WTC11 (cell line): ENCODE results near the gene PARP3. TPM values are rescaled to one million over a fixed set of nuclear protein-coding genes. Genes with fewer than 3 reads are reported as not detected.
A peak's percentile ranks its signal among the peaks of the same experiment; 100 is the strongest.

Source experiments
- ATAC-seq: fragments of 200-7000 bp; cut with Tn5 transposase; 2 replicates; pipeline ENCODE4 v1.10.0; 2021; ENCODE audit warnings: mild to moderate bottlenecking, moderate library complexity
- CTCF ChIA-PET: fragments of 300-600 bp; sonication (Branson Sonifier 250); formaldehyde crosslinking; loops from one replicate; lab custom pipeline; 2021; ENCODE audit warnings: antibody characterized with exemption; lab: Charles Lee
- POLR2A ChIA-PET: fragments of 350-600 bp; sonication (Branson Sonifier 250); formaldehyde crosslinking; loops from one replicate; lab custom pipeline; 2021; ENCODE audit warnings: antibody characterized with exemption; lab: Charles Lee
- DNase-seq: peaks from one replicate; pipeline ENCODE4 v3.0.0; 2021; ENCODE audit warnings: low spot score
- H3K27ac Mint-ChIP-seq: 2 replicates; pipeline ENCODE4 v1.8.0; 2021; ENCODE audit warnings: mixed read lengths
- H3K27me3 Mint-ChIP-seq: 2 replicates; pipeline ENCODE4 v1.8.0; 2021; ENCODE audit warnings: low read depth, mild to moderate bottlenecking, moderate library complexity, mixed read lengths
- H3K36me3 Mint-ChIP-seq: 2 replicates; pipeline ENCODE4 v1.8.0; 2021; ENCODE audit warnings: mixed read lengths
- H3K4me1 Mint-ChIP-seq: 2 replicates; pipeline ENCODE4 v1.8.0; 2022; ENCODE audit warnings: mixed read lengths
- H3K4me3 Mint-ChIP-seq: 2 replicates; pipeline ENCODE4 v1.8.0; 2021; ENCODE audit warnings: mild to moderate bottlenecking, moderate library complexity, mixed read lengths
- H3K9me3 Mint-ChIP-seq: 2 replicates; pipeline ENCODE4 v1.8.0; 2021; ENCODE audit warnings: mixed read lengths
- ATF2 ChIP-seq: sonication (generic); formaldehyde crosslinking; IDR thresholded peaks from 2 replicates; pipeline ENCODE4 v1.8.1; 2022; ENCODE audit warnings: low read depth, missing genetic modification reagents, borderline replicate concordance
- ERG ChIP-seq: fragments of 250-450 bp; sonication (Bioruptor Pico); IDR thresholded peaks from 2 replicates; pipeline ENCODE4 v1.8.0; 2021; ENCODE audit warnings: mild to moderate bottlenecking
- FOXP4 ChIP-seq: sonication (generic); formaldehyde crosslinking; IDR thresholded peaks from 2 replicates; pipeline ENCODE4 v1.8.0; 2022; ENCODE audit warnings: mild to moderate bottlenecking, missing genetic modification reagents
- IRF2 ChIP-seq: sonication (generic); formaldehyde crosslinking; IDR thresholded peaks from 2 replicates; pipeline ENCODE4 v1.8.0; 2022; ENCODE audit warnings: low read depth, missing genetic modification reagents, borderline replicate concordance
- JAZF1 ChIP-seq: fragments of 250-450 bp; sonication (Bioruptor Pico); IDR thresholded peaks from 2 replicates; pipeline ENCODE4 v1.9.0; 2021; ENCODE audit warnings: moderate library complexity, mild to moderate bottlenecking, inconsistent platforms
- MLX ChIP-seq: sonication (generic); formaldehyde crosslinking; IDR thresholded peaks from 2 replicates; pipeline ENCODE4 v1.8.1; 2023; ENCODE audit warnings: mild to moderate bottlenecking, missing genetic modification reagents, moderate library complexity
- NFATC4 ChIP-seq: fragments of 250-450 bp; sonication (Bioruptor Pico); IDR thresholded peaks from 2 replicates; pipeline ENCODE4 v1.9.0; 2021; ENCODE audit warnings: mild to moderate bottlenecking
- NR2C2 ChIP-seq: sonication (generic); formaldehyde crosslinking; IDR thresholded peaks from 2 replicates; pipeline ENCODE4 v1.8.0; 2022; ENCODE audit warnings: mild to moderate bottlenecking, missing genetic modification reagents
- RELA ChIP-seq: sonication (generic); formaldehyde crosslinking; IDR thresholded peaks from 2 replicates; pipeline ENCODE4 v1.8.1; 2022; ENCODE audit warnings: missing genetic modification reagents, mild to moderate bottlenecking, borderline replicate concordance
- TEAD4 ChIP-seq: sonication (generic); formaldehyde crosslinking; IDR thresholded peaks from 2 replicates; pipeline ENCODE4 v1.8.0; 2022; ENCODE audit warnings: mild to moderate bottlenecking, missing genetic modification reagents
- ZNF121 ChIP-seq: sonication (generic); formaldehyde crosslinking; IDR thresholded peaks from 2 replicates; pipeline ENCODE4 v1.8.0; 2023; ENCODE audit warnings: missing genetic modification reagents
- ZNF671 ChIP-seq: fragments of 250-450 bp; sonication (Bioruptor Pico); IDR thresholded peaks from 2 replicates; pipeline ENCODE4 v1.8.0; 2021; ENCODE audit warnings: mild to moderate bottlenecking
- ZSCAN18 ChIP-seq: fragments of 250-450 bp; sonication (Bioruptor Pico); IDR thresholded peaks from 2 replicates; pipeline ENCODE4 v2.1.2; 2022; ENCODE audit warnings: mild to moderate bottlenecking, moderate library complexity
- total RNA-seq: library from RNA; stranded (reverse); gene quantifications from 3 replicates; pipeline ENCODE4 v1.2.3, GENCODE V29; 2021
- TF ChIP-seq, protein P1 (sequence below): fragments of 200-600 bp; IDR thresholded peaks from 2 replicates; pipeline ENCODE4 v1.8.0; 2022; ENCODE audit warnings: antibody characterized with exemption
- TF ChIP-seq, protein P2 (sequence below): sonication (generic); formaldehyde crosslinking; conservative IDR thresholded peaks from 2 replicates; pipeline ENCODE4 v1.8.1; 2022; ENCODE audit warnings: mild to moderate bottlenecking, missing genetic modification reagents
- TF ChIP-seq, protein P3 (sequence below): sonication (generic); formaldehyde crosslinking; IDR thresholded peaks from 2 replicates; pipeline ENCODE4 v1.8.1; 2023; ENCODE audit warnings: mild to moderate bottlenecking, missing genetic modification reagents, moderate library complexity
- TF ChIP-seq, protein P4 (sequence below): fragments of 250-450 bp; sonication (Bioruptor Pico); IDR thresholded peaks from 2 replicates; pipeline ENCODE4 v1.9.0; 2021; ENCODE audit warnings: moderate library complexity, mild to moderate bottlenecking, inconsistent platforms, borderline replicate concordance
- TF ChIP-seq, protein P5 (sequence below): sonication (generic); formaldehyde crosslinking; IDR thresholded peaks from 2 replicates; pipeline ENCODE4 v1.8.0; 2022; ENCODE audit warnings: mild to moderate bottlenecking, missing genetic modification reagents
- TF ChIP-seq, protein P6 (sequence below): sonication (generic); formaldehyde crosslinking; IDR thresholded peaks from 2 replicates; pipeline ENCODE4 v1.8.1; 2022; ENCODE audit warnings: mild to moderate bottlenecking, moderate library complexity, missing genetic modification reagents

The PARP3 gene
- total RNA-seq, 1 experiment from 2014 or later = 2.9 TPM

DNA sequence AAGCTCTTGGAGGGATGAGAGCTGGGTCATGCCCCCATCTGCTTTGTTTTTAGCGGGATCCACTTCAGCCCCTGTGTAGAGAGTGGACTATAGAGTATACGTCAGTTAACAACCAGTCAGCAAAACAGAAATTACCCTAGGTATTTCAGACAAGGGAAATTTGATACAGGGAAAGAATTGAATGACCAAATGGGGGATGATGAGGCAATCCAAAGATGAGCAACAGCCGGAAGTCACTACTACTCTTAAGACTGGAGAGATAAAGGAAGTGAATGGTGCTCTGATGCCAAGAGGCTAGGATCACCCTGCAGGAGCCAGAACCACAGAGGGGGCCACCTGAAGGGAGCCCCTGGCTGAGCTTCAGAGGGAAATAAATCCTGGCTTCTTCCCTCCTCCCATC is 11.3 kb downstream of the PARP3 start (continued):
- TF ChIP-seq ZSCAN18 (CRISPR knock-in tag) = no peak

- no peak for TF ChIP-seq FOXP4
- TF ChIP-seq, protein P1, sequence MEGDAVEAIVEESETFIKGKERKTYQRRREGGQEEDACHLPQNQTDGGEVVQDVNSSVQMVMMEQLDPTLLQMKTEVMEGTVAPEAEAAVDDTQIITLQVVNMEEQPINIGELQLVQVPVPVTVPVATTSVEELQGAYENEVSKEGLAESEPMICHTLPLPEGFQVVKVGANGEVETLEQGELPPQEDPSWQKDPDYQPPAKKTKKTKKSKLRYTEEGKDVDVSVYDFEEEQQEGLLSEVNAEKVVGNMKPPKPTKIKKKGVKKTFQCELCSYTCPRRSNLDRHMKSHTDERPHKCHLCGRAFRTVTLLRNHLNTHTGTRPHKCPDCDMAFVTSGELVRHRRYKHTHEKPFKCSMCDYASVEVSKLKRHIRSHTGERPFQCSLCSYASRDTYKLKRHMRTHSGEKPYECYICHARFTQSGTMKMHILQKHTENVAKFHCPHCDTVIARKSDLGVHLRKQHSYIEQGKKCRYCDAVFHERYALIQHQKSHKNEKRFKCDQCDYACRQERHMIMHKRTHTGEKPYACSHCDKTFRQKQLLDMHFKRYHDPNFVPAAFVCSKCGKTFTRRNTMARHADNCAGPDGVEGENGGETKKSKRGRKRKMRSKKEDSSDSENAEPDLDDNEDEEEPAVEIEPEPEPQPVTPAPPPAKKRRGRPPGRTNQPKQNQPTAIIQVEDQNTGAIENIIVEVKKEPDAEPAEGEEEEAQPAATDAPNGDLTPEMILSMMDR = peak; percentile 17; the same call in 1 of the 2 replicates
- DNase-seq (no peak), ATAC-seq (no peak)
- Mint-ChIP-seq H3K36me3 (no peaks in the 10 kb centered on the region), H3K27me3 (peaks cover 63% of the 10 kb centered on the region), H3K9me3 (no peaks in the 10 kb centered on the region), H3K4me1 (peaks cover 3% of the 10 kb centered on the region; the same call in 1 of the 2 replicates), H3K4me3 (no peak overlapping the region), H3K27ac (no peak overlapping the region)
- ChIA-PET POLR2A (interaction anchor here (0.7 to 1.0 kb wide), 2 partner anchors 12 to 15 kb away, joined by 3 to 6 read pairs; partner anchors contain the start of genes PARP3 and RRP9), CTCF (interaction anchor here (0.7 to 2.7 kb wide), 6 partner anchors 9 to 285 kb away, joined by 3 to 8 read pairs (median 4); partner anchors contain the start of genes ABHD14A, ABHD14B and RRP9)
Measured at GRCh38 chr3:51954105-51954504, 11.9 kb downstream of the PARP3 start.

GRCh38 chr3:51954713-51955112 is 12.6 kb downstream of the PARP3 start:
- H3K36me3 Mint-ChIP-seq = no peaks in the 10 kb centered on the region
- CTCF ChIA-PET = interaction anchor here (0.6 to 2.7 kb wide), 12 partner anchors 12 to 285 kb away, joined by 3 to 9 read pairs (median 4); partner anchors contain the start of genes ABHD14B, ACY1, RPL29 and RRP9
- no peak overlapping the region for H3K4me3 Mint-ChIP-seq
- H3K27me3 Mint-ChIP-seq = peaks cover 63% of the 10 kb centered on the region
- H3K4me1 Mint-ChIP-seq = peaks cover 3% of the 10 kb centered on the region; the same call in 1 of the 2 replicates
- no peak for DNase-seq
- H3K9me3 Mint-ChIP-seq = no peaks in the 10 kb centered on the region
- no peak overlapping the region for H3K27ac Mint-ChIP-seq
- POLR2A ChIA-PET = interaction anchor here (0.7 to 0.8 kb wide), 3 partner anchors 14 to 41 kb away, joined by 4 to 6 read pairs (median 4); partner anchors contain the start of gene RPL29
- ATAC-seq = no peak
- TF ChIP-seq NR2C2 = no peak
- no peak for TF ChIP-seq MLX (CRISPR knock-in tag)
- TF ChIP-seq RELA = no peak
- TF ChIP-seq NFATC4 (CRISPR knock-in tag) = no peak
- no peak for TF ChIP-seq ERG (CRISPR knock-in tag)
- TF ChIP-seq, protein P2, sequence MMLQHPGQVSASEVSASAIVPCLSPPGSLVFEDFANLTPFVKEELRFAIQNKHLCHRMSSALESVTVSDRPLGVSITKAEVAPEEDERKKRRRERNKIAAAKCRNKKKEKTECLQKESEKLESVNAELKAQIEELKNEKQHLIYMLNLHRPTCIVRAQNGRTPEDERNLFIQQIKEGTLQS (CRISPR knock-in tag) = no peak
- TF ChIP-seq TEAD4 = no peak
- no peak for TF ChIP-seq ATF2
- TF ChIP-seq, protein P3, sequence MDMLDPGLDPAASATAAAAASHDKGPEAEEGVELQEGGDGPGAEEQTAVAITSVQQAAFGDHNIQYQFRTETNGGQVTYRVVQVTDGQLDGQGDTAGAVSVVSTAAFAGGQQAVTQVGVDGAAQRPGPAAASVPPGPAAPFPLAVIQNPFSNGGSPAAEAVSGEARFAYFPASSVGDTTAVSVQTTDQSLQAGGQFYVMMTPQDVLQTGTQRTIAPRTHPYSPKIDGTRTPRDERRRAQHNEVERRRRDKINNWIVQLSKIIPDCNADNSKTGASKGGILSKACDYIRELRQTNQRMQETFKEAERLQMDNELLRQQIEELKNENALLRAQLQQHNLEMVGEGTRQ (CRISPR knock-in tag) = no peak
- no peak for TF ChIP-seq IRF2 (CRISPR knock-in tag)
- TF ChIP-seq, protein P4, sequence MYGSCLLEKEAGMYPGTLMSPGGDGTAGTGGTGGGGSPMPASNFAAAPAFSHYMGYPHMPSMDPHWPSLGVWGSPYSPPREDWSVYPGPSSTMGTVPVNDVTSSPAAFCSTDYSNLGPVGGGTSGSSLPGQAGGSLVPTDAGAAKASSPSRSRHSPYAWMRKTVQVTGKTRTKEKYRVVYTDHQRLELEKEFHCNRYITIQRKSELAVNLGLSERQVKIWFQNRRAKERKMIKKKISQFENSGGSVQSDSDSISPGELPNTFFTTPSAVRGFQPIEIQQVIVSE = no peak
- no peak for TF ChIP-seq ZNF671
- TF ChIP-seq, protein P5, sequence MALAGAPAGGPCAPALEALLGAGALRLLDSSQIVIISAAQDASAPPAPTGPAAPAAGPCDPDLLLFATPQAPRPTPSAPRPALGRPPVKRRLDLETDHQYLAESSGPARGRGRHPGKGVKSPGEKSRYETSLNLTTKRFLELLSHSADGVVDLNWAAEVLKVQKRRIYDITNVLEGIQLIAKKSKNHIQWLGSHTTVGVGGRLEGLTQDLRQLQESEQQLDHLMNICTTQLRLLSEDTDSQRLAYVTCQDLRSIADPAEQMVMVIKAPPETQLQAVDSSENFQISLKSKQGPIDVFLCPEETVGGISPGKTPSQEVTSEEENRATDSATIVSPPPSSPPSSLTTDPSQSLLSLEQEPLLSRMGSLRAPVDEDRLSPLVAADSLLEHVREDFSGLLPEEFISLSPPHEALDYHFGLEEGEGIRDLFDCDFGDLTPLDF (CRISPR knock-in tag) = no peak
- no peak for TF ChIP-seq ZNF121 (CRISPR knock-in tag)
- TF ChIP-seq, protein P6, sequence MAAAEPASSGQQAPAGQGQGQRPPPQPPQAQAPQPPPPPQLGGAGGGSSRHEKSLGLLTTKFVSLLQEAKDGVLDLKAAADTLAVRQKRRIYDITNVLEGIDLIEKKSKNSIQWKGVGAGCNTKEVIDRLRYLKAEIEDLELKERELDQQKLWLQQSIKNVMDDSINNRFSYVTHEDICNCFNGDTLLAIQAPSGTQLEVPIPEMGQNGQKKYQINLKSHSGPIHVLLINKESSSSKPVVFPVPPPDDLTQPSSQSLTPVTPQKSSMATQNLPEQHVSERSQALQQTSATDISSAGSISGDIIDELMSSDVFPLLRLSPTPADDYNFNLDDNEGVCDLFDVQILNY (CRISPR knock-in tag) = no peak
- no peak for TF ChIP-seq JAZF1 (CRISPR knock-in tag)
